ENCODE data around the gene WASL.

WASL gene

GRCh38 chr7:123719197-123719721 is 29.5 kb downstream of the WASL start:
- no peak for DNase-seq (ENCODE audit: extremely low spot score)
- ChIA-PET POLR2A (interaction anchor here (2.0 kb wide), 1 partner anchor 30 kb away, joined by 6 read pairs; the partner anchor contains the start of gene WASL), CTCF (interaction anchor here (0.6 kb wide), 1 partner anchor 18 kb away, joined by 3 read pairs; no protein-coding TSS in a partner anchor)
- TF ChIP-seq TARDBP (IDR thresholded peaks at IDR 0.05) (no peak), SP1 (IDR thresholded peaks at IDR 0.05) (no peak), FOXM1 (IDR thresholded peaks at IDR 0.05; ENCODE audit: borderline replicate concordance) (no peak)

- CTCF ChIA-PET: no interaction called here
- TF ChIP-seq SP1 (IDR thresholded peaks at IDR 0.05): no peak
- TF ChIP-seq TARDBP (IDR thresholded peaks at IDR 0.05): no peak
- TF ChIP-seq PKNOX1 (IDR thresholded peaks at IDR 0.05): no peak
- no peak for TF ChIP-seq FOXK2 (IDR thresholded peaks at IDR 0.05)
- TF ChIP-seq HDGF (IDR thresholded peaks at IDR 0.05; ENCODE audit: borderline replicate concordance): no peak
- TF ChIP-seq ELF4 (IDR thresholded peaks at IDR 0.05): no peak
- no peak for TF ChIP-seq LEF1 (IDR thresholded peaks at IDR 0.05; ENCODE audit: borderline replicate concordance)
- no peak for TF ChIP-seq ARNT (IDR thresholded peaks at IDR 0.05)
- TF ChIP-seq BHLHE40 (IDR thresholded peaks at IDR 0.05; ENCODE audit: borderline replicate concordance): no peak
- TF ChIP-seq SUZ12 (IDR thresholded peaks at IDR 0.05): no peak
- TF ChIP-seq L3MBTL2 (conservative IDR thresholded peaks at IDR 0.05): no peak
- TF ChIP-seq FOXA1 (IDR thresholded peaks at IDR 0.05): no peak
- no peak for DNase-seq (ENCODE audit: extremely low spot score)
- POLR2A ChIA-PET: interaction anchor here (2.0 kb wide), 1 partner anchor 30 kb away, joined by 6 read pairs; the partner anchor contains the start of gene WASL
Measured at GRCh38 chr7:123718773-123719172, 30.0 kb downstream of the WASL start.

- ChIA-PET POLR2A (interaction anchor here (2.0 kb wide), 1 partner anchor 31 kb away, joined by 6 read pairs; the partner anchor contains the start of gene WASL), CTCF (interaction anchor here (0.7 to 1.4 kb wide), 3 partner anchors 9 to 31 kb away, joined by 3 to 4 read pairs (median 4); partner anchors contain the start of gene WASL)
- TF ChIP-seq FOXA1 (IDR thresholded peaks at IDR 0.05) (no peak), NFRKB (IDR thresholded peaks at IDR 0.05) (no peak), HDGF (IDR thresholded peaks at IDR 0.05; ENCODE audit: borderline replicate concordance) (no peak), ARNT (IDR thresholded peaks at IDR 0.05) (no peak), TARDBP (IDR thresholded peaks at IDR 0.05) (no peak), PKNOX1 (IDR thresholded peaks at IDR 0.05) (no peak), CTBP1 (IDR thresholded peaks at IDR 0.05; ENCODE audit: borderline replicate concordance) (no peak), LEF1 (IDR thresholded peaks at IDR 0.05; ENCODE audit: borderline replicate concordance) (no peak), FOXM1 (IDR thresholded peaks at IDR 0.05; ENCODE audit: borderline replicate concordance) (no peak), ZNF384 (IDR thresholded peaks at IDR 0.05) (no peak), ELF4 (IDR thresholded peaks at IDR 0.05) (no peak)
- no peak for DNase-seq (ENCODE audit: extremely low spot score)
Measured at GRCh38 chr7:123717689-123718088, 31.1 kb downstream of the WASL start.

GRCh38 chr7:123716877-123717276 is 31.9 kb downstream of the WASL start:
- TF ChIP-seq CTBP1 (IDR thresholded peaks at IDR 0.05; ENCODE audit: borderline replicate concordance) (no peak), LEF1 (IDR thresholded peaks at IDR 0.05; ENCODE audit: borderline replicate concordance) (no peak)
- POLR2A ChIA-PET: interaction anchor here (1.2 kb wide), 1 partner anchor 32 kb away, joined by 5 read pairs; the partner anchor contains the start of gene WASL
- CTCF ChIA-PET: interaction anchor here (0.7 to 1.4 kb wide), 4 partner anchors 8 to 32 kb away, joined by 3 to 4 read pairs (median 4); partner anchors contain the start of gene WASL
- DNase-seq (ENCODE audit: extremely low spot score): no peak

- no peak for DNase-seq (ENCODE audit: extremely low spot score)
- ChIA-PET CTCF (no interaction called here), POLR2A (no interaction called here)
- TF ChIP-seq NFRKB (IDR thresholded peaks at IDR 0.05): no peak
Measured at GRCh38 chr7:123715799-123716198, 33.0 kb downstream of the WASL start.

GRCh38 chr7:123715198-123715597 is 33.6 kb downstream of the WASL start:
- CTCF ChIA-PET: interaction anchor here (1.2 kb wide), 1 partner anchor 14 kb away, joined by 3 read pairs; no protein-coding TSS in a partner anchor
- DNase-seq (ENCODE audit: extremely low spot score): no peak
- no peak for TF ChIP-seq TARDBP (IDR thresholded peaks at IDR 0.05)
- TF ChIP-seq FOXK2 (IDR thresholded peaks at IDR 0.05): no peak
- TF ChIP-seq CTBP1 (IDR thresholded peaks at IDR 0.05; ENCODE audit: borderline replicate concordance): no peak
- TF ChIP-seq ZNF384 (IDR thresholded peaks at IDR 0.05): no peak
- TF ChIP-seq SP1 (IDR thresholded peaks at IDR 0.05): no peak
- POLR2A ChIA-PET: no interaction called here

- TF ChIP-seq SUZ12 (IDR thresholded peaks at IDR 0.05) (no peak), ARNT (IDR thresholded peaks at IDR 0.05) (no peak), PKNOX1 (IDR thresholded peaks at IDR 0.05) (no peak), SP1 (IDR thresholded peaks at IDR 0.05) (no peak), ELF4 (IDR thresholded peaks at IDR 0.05) (no peak), FOXA1 (IDR thresholded peaks at IDR 0.05) (no peak), FOXM1 (IDR thresholded peaks at IDR 0.05; ENCODE audit: borderline replicate concordance) (no peak), BHLHE40 (IDR thresholded peaks at IDR 0.05; ENCODE audit: borderline replicate concordance) (no peak), FOXK2 (IDR thresholded peaks at IDR 0.05) (no peak), CTBP1 (IDR thresholded peaks at IDR 0.05; ENCODE audit: borderline replicate concordance) (no peak), TARDBP (IDR thresholded peaks at IDR 0.05) (no peak), LEF1 (IDR thresholded peaks at IDR 0.05; ENCODE audit: borderline replicate concordance) (no peak), HDGF (IDR thresholded peaks at IDR 0.05; ENCODE audit: borderline replicate concordance) (no peak), ZNF384 (IDR thresholded peaks at IDR 0.05) (no peak)
- CTCF ChIA-PET: interaction anchor here (1.1 to 1.2 kb wide), 2 partner anchors 9 to 13 kb away, joined by 3 read pairs; no protein-coding TSS in a partner anchor
Measured at GRCh38 chr7:123714296-123715080, 34.3 kb downstream of the WASL start.

More at GRCh38 chr7:123714296-123715080, 34.3 kb downstream of the WASL start:
- POLR2A ChIA-PET: no interaction called here
- DNase-seq (ENCODE audit: extremely low spot score): no peak

Measured in HEK293T (cell line).